AG04449 (cell line): ENCODE measurements around the gene STIL.
"Not testable (repeated sequence)": the region's sequence is repeated elsewhere in the genome, so short reads cannot be mapped to it uniquely, and the experiment has no call there.

ENCODE experiments used
- CTCF ChIA-PET: fragments of 350-600 bp; formaldehyde crosslinking; extraction: SDS; loops from one replicate; lab custom pipeline; 2021; ENCODE audit warnings: antibody characterized with exemption; lab: Yijun Ruan, JAX
- POLR2A ChIA-PET: fragments of 400-600, 350-600 bp; formaldehyde crosslinking; extraction: SDS; loops from one replicate; lab custom pipeline; 2020; ENCODE audit warnings: antibody characterized with exemption, inconsistent platforms; lab: Yijun Ruan, JAX
- DNase-seq: peaks from one replicate; pipeline ENCODE4 v3.0.0-alpha.2; 2010; ENCODE audit warnings: low read depth, low spot score
- H3K4me3 ChIP-seq: 2 replicates; pipeline ENCODE4 v1.5.1; 2011; ENCODE audit warnings: low read depth, mild to moderate bottlenecking, control low read depth, low read length
- CTCF ChIP-seq: IDR thresholded peaks from one replicate; pipeline ENCODE4 v1.5.1; 2011; ENCODE audit warnings: mild to moderate bottlenecking, moderate library complexity, low read length, control low read depth, inconsistent platforms; ENCODE audit not compliant: insufficient read depth; ENCODE audit errors: missing control alignments

STIL gene

GRCh38 chr1:47313915-47314664 lies at the start of gene STIL:
Gene STIL, minus strand, starts transcription at chr1:47314147. Its CDS starts 3,828 bp downstream, at chr1:47310319.
- ChIA-PET POLR2A (interaction anchor here (1.1 to 3.2 kb wide), 3 partner anchors 10 to 135 kb away, joined by 4 to 17 read pairs (median 5); partner anchors contain the start of gene CMPK1), CTCF (interaction anchor here (0.6 to 1.4 kb wide), 3 partner anchors 18 to 121 kb away, joined by 3 to 5 read pairs (median 3); partner anchors contain the start of gene CMPK1)
- H3K4me3 ChIP-seq, result peak within 1 kb of the TSS; percentile 91
- no peak for TF ChIP-seq CTCF
- peak; percentile 97 for DNase-seq

GRCh38 chr1:47362828-47363227 lies 48.9 kb upstream of the STIL start:
- ChIA-PET POLR2A (no interaction called here), CTCF (interaction anchor here (0.7 kb wide), 1 partner anchor 352 kb away, joined by 4 read pairs; no protein-coding TSS in a partner anchor)
- no peak overlapping the region for H3K4me3 ChIP-seq
- no peak for DNase-seq
- no peak for TF ChIP-seq CTCF

- CTCF ChIA-PET, result no interaction called here
- no peak for TF ChIP-seq CTCF
- H3K4me3 ChIP-seq, result no peak overlapping the region
- POLR2A ChIA-PET, result no interaction called here
- no peak for DNase-seq
Observed at GRCh38 chr1:47361380-47361779, 47.4 kb upstream of the STIL start.

- H3K4me3 ChIP-seq, result no peak overlapping the region
- no peak for TF ChIP-seq CTCF
- POLR2A ChIA-PET, result interaction anchor here (0.6 to 1.2 kb wide), 2 partner anchors 18 to 831 kb away, joined by 3 to 4 read pairs; partner anchors contain the start of gene CMPK1
- CTCF ChIA-PET, result interaction anchor here (1.0 to 1.3 kb wide), 6 partner anchors 12 to 652 kb away, joined by 3 to 4 read pairs (median 3); partner anchors contain the start of gene FOXD2
- no peak for DNase-seq
Observed at GRCh38 chr1:47351305-47351704, 37.4 kb upstream of the STIL start.

GRCh38 chr1:47348246-47348645 lies 34.3 kb upstream of the STIL start:
- no peak overlapping the region for H3K4me3 ChIP-seq
- no peak for DNase-seq
- ChIA-PET POLR2A (no interaction called here), CTCF (interaction anchor here (1.3 to 2.6 kb wide), 3 partner anchors 8 to 89 kb away, joined by 7 to 10 read pairs (median 8); partner anchors contain the start of gene FOXD2)
- no peak for TF ChIP-seq CTCF

- no peak for TF ChIP-seq CTCF
- ChIA-PET POLR2A (no interaction called here), CTCF (interaction anchor here (2.6 kb wide), 1 partner anchor 90 kb away, joined by 10 read pairs; the partner anchor contains the start of gene FOXD2)
- H3K4me3 ChIP-seq, result no peak overlapping the region
- DNase-seq, result no peak
Observed at GRCh38 chr1:47347735-47348134, 33.8 kb upstream of the STIL start.

GRCh38 chr1:47346979-47347378 lies 33.0 kb upstream of the STIL start:
- CTCF ChIA-PET, result interaction anchor here (2.6 kb wide), 1 partner anchor 91 kb away, joined by 10 read pairs; the partner anchor contains the start of gene FOXD2
- H3K4me3 ChIP-seq, DNase-seq, POLR2A ChIA-PET: not testable (repeated sequence)
